LNCAP (cell line): ENCODE data around the gene IFNAR1.

ENCODE experiments used
- CTCF ChIP-seq: fragments of 450-650 bp; IDR thresholded peaks from 2 replicates; pipeline ENCODE4 v1.5.1; 2017; ENCODE audit warnings: mild to moderate bottlenecking

Gene IFNAR1

GRCh38 chr21:33324291-33325221, at the start of gene IFNAR1:
TSS of gene IFNAR1 (plus strand) at chr21:33324970. CDS start at chr21:33325056, 86 bp downstream.
- TF ChIP-seq CTCF, result no peak

- no peak for TF ChIP-seq CTCF
Observed at GRCh38 chr21:33278721-33279120, 46.0 kb upstream of the IFNAR1 start.

GRCh38 chr21:33279330-33279820, 45.4 kb upstream of the IFNAR1 start:
- TF ChIP-seq CTCF, result no peak

GRCh38 chr21:33281096-33281652, 43.6 kb upstream of the IFNAR1 start:
- no peak for TF ChIP-seq CTCF

GRCh38 chr21:33283203-33283602, 41.6 kb upstream of the IFNAR1 start:
- no peak for TF ChIP-seq CTCF

GRCh38 chr21:33286076-33286475, 38.7 kb upstream of the IFNAR1 start:
- no peak for TF ChIP-seq CTCF

GRCh38 chr21:33286600-33287456, 37.9 kb upstream of the IFNAR1 start:
- TF ChIP-seq CTCF, result no peak
